ENCODE measurements around the gene UXS1.
A peak's percentile ranks its signal among the peaks of the same experiment; 100 is the strongest.

The UXS1 gene

DNA sequence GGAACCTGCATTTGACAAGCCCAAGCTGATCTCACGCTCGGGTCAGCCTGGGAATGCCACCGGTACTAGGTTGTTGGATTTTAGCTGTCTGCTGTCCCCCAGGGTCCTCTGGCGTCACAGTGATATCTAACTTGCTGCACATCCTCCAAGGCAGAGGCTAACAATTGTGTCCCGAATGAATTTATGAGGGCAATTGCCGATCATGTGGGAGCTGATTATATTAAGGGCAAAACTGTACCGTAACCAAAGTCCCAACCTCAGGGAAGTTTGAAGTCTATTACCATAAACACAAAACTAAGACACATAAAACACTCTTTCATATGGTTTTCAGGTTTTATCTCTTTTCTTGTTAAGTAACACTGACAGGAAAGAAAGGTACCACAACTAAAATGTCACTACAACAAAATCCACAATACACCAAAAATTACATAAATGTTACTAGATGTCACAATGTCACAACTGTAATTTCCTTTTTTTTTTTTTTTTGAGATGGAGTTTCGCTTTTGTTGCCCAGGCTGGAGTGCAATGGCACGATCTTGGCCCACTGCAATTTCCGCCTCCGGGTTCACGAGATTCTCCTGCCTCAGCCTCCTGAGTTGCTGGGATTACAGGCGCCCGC lies 6.7 kb downstream of the UXS1 start:
- no peak for DNase-seq

DNA sequence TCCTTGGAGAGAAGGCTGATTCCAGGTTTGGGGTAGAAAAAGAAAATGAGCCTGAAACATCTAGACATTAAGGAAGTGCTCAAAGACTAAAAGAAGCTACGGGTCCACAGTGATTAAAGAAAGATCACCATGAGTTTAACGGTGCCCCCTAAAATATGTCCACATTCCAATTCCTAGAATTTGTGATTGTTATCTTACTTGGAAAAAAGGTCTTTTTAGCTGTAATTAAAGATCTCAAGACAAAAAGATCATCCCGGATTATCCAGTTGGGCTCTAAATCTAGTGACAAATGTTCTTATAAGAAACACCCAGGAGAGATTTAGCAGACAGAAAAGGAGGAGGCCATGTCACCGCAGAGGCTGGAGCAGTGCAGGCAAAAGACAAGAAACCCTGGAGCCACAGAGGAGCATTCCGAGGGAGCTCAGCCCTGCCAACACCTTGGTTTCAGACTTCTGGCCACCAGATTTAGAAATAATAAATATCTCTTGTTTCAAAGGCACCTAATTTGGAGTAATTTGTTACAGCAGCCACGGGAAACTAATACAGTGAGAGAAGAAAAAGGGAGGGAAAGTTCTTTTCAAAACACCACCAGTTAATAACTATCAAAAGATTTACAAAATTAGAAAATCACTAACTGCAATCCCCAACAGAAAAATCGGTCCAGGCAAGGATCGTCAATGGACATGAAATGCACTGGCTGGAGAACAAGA lies 8.5 kb downstream of the UXS1 start:
- DNase-seq, result no peak

DNA sequence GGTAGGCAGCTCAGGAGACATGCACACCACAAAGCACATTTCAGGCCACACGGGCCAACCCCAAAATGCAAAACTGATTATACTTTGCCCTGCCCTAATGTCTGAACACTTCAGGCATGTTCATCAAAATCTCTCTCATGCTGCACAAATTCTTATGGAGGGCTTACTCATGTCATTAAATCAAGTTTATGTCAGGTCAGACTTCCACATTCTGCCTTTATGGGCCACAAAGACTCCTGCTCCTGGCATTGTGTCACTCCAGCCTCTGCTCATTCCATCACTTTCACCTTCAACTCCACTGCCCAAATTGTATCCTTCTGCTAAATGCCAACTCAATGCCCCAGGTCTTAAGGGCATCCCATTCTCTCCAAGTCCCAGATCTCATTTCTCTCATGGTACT lies 9.2 kb downstream of the UXS1 start:
- DNase-seq, result no peak

DNA sequence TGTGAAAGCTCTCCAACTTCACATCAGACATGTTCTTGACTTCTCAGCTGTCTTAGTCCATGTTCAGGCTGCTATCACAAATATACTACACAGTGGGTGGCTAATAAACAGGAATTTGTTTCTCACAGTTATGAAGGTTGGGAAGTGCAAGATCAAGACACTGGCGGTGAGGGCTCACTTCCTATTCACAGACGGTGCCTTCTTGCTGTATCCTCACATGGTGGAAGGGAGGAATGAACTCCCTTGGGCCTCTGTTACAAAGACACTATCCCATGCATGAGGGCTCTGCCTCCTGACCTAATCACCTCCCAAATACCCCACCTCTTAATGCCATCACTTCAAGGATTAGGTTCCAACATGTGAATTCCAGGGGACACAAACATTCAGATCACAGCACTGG lies 9.7 kb downstream of the UXS1 start:
- DNase-seq, result no peak

DNA sequence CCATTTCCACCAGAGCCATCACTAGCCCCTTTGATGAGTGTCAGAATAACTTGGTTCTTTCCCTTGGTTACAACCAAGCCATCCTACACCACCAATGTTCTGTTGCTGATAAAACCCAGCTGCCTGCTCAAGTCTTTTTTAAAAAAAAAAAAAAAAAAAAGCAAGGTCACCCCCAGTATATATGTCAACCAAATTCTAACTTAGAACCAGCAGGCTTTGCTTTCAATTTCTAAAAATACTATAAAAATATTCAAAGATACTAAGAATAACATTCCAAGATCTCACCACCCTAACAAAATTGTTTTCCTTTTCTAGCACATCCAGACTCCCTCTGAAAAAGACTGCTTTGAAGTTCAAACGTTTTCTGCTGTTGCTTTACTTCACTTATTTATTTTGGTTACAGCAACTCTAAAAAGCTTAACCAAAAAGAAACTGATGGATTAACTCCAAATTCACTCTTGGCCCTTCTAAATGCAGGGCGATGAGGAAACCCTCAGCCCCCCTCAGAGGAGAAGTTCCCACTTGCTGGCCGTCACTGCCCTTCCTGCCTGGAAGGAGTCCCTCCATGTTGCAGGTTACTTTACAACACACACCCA lies 10.9 kb downstream of the UXS1 start:
- no peak for DNase-seq

DNA sequence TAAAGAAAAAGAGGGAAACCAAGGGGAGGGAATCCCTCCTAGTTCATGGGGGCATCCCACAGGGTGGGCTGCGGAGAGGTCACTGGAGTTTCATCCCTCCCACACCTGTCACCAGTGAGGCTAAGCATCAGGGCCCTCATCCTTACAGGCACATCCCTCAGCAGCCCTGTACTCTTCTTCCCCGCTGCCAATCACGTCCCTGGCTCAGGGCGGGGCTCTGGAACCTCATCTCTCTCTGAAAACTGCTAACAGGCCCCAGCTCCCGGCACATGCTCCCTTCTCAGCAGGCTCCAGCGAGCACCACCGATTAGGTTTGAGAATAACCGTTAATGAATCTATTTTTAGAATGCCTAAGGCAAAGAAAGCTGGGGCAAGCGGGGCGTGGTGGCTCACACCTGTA lies 13.0 kb downstream of the UXS1 start:
- DNase-seq, result no peak

DNA sequence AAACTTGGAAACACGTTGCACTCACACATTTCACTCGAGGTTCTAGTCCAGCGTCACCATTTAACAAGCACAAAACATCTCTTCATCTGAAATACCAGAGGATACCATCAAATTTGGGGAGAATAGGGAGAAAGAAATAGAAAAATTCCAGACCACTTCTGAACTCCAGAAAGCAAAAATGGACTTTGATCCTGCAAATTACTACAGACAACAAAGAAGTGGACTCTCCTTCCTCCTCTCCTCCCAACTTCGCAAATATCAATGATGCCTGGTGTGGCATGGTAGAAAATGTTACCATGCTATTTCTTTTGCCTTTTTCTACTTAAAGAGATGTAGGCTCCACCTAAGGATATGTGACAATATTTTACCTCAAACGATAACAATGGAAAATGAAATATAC lies 13.5 kb downstream of the UXS1 start:
- DNase-seq, result no peak

DNA sequence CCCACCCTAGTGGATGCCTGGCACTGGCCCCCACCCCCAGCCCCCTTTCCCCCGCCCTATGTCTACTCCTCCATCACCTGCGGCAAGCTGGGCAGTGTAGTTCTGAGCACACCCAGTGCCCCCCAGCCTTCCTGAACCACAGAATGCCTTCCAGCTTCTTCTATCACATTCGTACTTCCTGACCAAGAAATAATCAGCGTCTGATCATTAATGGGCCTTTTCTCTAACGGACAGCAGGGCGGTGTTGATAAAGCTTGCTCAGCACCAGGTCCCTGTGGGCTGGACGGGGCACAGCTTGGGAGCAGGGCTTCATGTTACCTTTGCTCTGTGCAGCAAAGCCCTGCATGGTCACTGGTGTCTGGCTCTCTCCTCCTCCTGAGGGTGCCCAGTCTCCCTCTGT lies 15.4 kb downstream of the UXS1 start:
- DNase-seq, result no peak

DNA sequence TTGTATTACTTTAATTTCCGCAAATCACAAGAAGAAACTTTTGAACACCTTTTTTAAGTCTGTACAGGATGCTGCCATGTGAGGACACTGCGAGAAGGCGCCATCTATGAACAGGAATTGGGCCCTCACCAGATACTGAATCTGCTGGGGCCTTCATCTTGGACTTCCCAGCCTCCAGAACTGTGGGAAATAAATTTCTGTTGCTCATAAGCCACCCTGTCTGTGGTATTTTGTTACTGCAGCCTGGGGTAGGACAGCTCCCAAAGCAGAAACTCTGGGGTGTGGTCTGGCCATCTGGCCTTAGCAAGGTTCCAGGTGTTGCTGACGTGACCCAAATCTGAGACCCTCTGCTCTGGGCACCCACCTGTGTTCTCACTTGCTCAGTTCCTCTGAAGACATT lies 16.5 kb downstream of the UXS1 start:
- DNase-seq, result no peak

DNA sequence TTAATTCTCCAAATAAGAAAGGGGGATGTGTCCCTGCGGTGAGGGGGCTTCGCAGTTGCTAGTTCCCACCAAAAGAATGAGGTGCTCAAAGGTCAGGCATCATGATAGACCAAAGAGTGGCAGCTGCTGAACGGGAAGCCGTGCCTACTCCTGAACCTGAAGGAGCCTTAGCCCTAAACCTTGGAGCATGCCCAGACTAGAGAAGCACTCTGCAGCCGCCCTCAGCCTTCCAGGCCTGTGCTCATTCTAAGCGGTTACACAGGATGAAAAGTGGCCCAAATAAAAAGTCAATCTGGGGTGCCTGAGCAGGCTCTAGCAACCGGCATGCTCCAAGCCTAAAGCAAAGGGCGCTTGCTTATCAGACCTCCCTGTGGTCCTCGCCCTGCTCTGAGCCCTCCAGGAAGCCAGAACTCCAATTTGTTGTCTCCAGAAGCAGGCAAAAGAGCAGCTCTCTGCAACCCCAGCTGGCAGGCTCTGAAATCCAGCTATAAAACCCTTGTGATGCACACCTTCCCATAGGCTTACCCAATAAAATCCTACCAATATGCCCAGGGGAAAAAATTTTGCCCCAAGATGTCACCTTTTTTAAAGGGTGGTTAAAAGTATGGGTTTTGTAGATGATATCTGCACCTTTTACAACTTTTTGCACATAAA lies 17.5 kb downstream of the UXS1 start:
- DNase-seq, result no peak

DNA sequence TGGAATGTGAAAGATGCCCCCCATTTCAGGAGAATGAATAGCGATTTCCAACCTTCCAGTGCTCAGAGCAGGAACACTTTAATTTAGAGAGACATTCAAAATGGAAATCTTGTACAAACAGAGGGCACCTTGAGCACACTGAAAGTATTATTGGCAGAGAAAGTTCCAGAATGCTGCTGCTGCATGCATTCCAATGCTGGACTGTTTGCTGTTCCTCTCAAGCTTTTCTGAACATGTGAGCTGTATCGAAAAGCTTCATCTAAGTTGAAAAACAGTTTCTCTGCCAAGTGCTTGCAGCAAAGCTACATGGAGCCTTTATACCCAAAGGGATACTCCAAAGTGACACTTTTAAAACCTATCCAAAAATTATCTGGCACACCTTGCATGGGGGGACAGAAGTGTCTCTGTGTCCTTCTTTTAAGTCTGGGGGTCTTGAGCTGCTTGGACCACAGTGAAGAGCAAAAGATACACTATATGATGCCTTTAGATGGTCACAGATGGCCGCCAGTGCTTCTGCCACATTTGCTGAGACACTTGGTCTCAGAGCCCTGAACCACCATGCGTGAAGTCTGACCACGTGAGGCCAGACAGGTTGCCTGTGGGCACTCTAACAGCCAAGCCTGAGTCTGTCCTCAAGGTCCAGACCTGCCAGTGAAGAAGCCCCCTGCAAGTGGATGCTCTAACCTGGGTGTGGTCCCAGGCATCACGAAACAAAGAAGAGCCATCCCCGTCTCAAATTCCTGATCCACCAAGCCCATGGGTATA lies 18.8 kb downstream of the UXS1 start:
- no peak for DNase-seq

DNA sequence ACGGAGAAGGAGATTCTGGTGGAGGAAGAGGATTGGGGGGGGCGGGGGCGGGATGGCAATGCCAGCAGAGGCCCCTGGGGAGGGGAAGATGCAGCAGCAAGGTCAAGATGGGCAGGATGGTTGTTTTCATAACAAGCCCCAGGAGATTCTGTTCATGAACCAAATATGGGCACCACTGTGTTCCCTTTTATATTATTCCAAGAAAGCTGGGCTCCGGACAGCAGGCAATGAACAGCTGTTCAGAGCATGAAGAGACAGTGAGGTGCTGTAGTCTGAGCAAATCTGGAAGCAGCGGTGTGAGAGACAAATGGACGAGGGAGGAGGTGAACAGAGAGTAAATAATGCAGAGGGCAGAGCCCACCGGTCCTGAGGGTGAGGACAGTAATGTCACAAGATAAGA lies 20.0 kb downstream of the UXS1 start:
- no peak for DNase-seq

DNA sequence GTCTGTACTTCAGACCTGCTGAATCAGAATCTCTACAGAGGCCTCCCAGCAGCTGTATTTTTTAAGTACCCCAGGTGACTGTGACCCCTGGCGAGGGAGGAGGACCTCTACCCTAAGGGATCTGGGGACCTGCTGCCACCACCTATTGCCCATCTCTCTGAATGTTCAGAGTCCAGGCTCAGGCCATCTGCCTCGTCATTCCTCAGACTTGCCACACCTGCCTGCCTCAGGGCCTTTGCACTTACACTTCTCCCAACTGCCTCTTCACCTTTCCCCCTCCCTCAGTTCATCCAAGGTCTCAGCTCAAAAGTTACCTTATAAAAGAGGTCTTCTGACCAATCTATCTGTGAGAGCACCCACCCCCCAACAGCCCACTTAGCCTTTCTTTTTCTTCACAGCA lies 21.5 kb downstream of the UXS1 start:
- DNase-seq, result no peak

DNA sequence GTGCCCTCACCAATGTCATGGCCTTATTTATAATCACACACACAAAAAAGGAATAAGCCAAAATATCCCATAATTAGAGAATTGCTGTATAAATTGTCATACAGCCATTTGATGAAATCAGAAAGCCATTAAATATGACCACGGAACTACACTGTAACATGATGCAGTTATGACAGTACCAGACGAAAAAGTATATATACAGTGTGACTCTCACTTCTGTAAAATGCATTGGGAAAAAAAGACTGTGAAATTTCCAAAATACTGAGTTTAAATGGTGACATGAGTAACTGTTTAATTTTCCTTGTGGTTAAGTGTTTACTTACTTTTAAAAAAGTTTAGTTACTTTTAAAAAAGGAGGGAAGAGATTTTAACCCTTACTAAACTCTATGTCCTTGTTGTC lies 25.4 kb downstream of the UXS1 start:
- no peak for DNase-seq

DNA sequence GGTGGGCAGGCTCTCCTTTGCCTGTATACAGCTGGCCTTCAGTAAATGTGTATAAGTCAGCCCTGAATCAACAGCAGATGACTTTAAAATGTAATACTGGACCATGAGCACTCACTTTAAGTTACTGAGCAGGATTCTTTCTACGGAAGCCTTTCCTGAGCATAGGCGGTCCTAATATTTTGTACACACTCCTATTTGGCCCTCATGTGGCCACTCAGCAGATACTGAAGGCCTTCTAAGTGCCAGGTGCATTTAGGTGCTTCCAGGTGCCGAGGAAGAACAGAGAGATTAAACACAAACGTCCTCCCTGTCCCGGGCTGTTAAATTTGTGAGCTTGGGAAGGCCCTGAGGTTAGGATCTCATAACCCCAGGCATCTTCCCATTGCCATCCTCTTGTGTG lies 27.0 kb downstream of the UXS1 start:
- DNase-seq, result no peak

DNA sequence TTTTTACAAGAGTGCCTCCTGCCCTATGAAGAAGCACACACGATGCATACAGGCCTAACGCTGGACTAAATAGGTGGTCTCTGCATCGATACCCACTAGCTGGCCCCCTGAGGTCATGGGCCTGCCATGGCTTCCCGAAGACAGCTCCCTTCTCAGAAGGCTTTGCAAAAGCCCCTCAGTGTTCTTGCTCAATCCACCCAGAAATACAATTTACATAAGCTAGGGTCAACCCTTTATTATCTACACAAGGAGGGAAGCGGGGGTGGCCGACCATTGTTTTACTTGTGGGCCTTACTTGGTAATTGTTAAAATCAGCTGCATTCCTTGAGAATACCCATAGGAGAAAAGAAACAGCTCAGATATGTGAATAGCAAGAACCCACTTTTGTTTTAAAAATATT lies 28.5 kb downstream of the UXS1 start:
- DNase-seq, result no peak

DNA sequence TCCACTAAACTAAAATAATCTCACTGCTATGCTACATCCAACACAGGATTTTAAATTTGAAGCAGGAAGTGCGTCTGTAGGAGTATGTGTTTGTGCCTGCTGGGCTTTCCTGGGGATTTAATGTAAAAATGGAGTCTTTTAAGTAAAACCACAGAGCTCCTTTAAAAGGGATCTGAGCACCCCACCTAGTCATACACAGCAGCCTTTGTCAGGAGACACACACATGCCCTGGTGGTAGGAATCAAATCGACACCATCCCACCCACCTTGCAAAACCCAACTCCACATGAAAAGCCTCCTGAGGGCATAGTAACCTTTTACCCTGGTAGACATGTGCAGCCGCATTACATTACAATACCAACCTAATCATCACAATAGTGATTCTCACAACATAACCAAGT lies 29.1 kb downstream of the UXS1 start:
- DNase-seq, result no peak

DNA sequence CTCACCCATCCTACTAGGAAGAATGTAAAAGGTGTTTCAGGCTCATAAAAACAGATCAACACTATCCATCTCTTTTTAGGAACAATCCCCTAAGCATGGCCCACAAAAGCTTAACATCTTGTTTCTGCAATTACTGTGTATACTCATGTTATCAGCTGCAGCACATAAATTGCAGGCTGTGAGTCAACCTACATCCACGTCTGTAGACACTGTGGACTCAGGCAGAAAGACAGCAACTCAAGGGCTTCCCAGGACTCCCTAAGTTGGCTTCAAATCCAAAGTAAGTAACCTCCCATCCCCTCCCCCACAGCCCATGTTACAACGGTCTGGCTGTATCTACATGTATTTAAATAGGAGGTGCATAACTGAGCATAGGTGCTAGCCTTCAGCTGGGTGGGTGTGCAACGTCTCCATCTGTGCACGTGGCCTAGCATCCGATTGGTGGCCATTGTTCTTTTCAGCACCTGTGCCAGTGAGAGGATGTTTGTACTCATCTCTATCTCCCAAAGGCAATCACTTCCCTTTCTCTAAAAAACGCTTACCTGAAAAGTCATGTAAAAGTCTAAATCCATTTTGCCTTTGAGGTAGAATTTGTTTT lies 30.1 kb downstream of the UXS1 start:
- DNase-seq, result no peak

DNA sequence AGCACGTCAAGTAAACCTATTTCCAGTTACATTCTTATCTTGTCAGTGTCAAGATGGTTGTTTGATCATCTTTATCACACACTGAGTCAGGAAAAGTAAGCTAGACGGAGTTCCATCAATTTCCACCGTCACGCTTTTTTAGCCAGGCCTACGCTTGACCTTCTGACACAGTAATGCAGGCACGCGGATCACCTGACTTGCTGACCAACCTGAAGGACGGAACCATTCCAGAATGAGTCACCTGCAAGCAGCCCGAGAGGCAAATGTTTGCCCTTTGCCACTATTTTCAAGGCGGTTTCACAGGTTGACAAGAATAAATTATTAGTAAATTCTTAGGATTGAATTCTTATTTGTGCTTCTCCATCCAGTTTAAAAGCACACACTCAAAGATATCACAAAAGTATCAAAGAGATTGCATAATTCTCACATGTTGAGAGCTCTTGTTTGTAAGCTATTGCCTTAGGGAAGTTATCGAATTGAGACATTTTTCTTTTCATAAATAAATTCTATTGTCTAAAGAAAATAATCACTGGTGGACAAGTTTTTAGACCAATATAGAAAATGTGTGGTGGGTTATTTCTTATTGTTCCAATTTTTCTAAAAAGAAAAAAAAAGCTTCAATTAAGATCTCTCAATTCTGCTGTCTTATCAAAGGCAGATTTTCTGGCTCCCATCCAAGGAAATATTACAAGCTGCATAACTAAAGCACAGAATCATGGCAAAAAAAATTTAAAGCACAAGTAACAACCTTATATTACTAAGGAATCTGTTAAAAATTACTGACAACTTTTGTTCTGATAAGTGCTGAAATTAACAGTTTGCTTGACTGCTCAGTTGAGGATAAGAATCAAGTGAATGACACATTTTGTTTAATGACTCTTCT lies 31.9 kb downstream of the UXS1 start:
- no peak for DNase-seq

DNA sequence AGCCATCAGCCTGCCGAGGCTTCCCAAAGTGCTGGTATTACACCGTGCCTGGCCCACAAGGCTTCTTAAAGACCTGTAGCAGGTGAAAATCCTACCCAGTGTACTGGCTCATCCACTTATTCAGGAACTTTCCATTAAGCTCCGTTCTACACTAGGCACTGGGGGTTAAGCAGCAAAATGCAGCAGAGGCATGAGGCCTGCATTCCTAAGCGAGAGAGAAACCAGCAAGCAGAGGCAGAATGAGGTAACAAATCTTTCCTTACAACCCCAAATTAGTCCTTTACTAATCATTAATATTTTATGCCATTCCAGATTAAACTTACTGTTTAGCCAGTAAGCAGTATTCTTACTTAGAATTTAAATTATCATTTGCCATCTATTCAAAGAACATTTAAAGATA lies 32.8 kb downstream of the UXS1 start:
- no peak for DNase-seq

DNA sequence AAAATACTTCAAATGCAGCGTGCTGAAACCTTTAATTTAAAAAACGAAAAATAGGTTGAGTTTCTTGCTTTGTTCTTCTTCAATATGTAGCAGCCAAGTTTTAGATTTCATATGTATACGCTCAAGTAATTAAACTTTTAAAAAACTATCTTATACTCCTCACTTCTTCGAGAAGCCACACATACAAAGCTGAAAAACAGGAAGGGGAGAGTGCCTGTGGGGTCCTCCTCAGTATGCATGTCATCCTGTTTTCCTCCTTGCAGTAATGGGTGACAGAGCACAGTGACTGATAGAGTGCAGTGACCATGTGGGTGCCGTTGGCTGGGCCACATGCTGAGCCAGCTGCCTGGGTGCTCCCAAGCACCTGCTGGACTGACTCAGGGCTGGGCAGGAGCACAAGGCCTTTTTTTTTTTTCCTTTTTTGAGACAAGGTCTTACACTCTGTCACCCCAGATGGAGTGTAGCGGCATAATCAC lies 33.3 kb downstream of the UXS1 start:
- peak; percentile 36 for DNase-seq
